A673 (cell line): ENCODE results near the gene GALNT12. TPM values are rescaled to one million over a fixed set of nuclear protein-coding genes. Genes with fewer than 3 reads are reported as not detected.

Experiments used
- BruUV-seq: library from RNA; stranded (reverse); fragments of 400-500 nt; replicated peaks from 2 replicates; lab custom pipeline; 2021; lab: Mats Ljungman, UMichigan
- CTCF ChIA-PET: fragments of 300-600 bp; sonication (Branson Sonifier 250); formaldehyde crosslinking; loops from one replicate; lab custom pipeline; 2022; ENCODE audit warnings: antibody characterized with exemption; lab: Charles Lee
- POLR2A ChIA-PET: fragments of 300-600 bp; sonication (Branson Sonifier 250); formaldehyde crosslinking; loops from one replicate; lab custom pipeline; 2022; ENCODE audit warnings: antibody characterized with exemption; ENCODE audit not compliant: low non-redundant PET; lab: Charles Lee
- DNase-seq: peaks from one replicate; pipeline ENCODE4 v3.0.0-alpha.2; 2015; ENCODE audit warnings: low spot score
- H3K27ac ChIP-seq: fragments of 200-600 bp; sonication (generic); 2 replicates; pipeline ENCODE4 v1.5.1; 2016; ENCODE audit warnings: mixed run types, low read depth, mild to moderate bottlenecking, mixed read lengths, antibody characterized with exemption, low read length; ENCODE audit not compliant: poor library complexity, severe bottlenecking
- H3K27me3 ChIP-seq: fragments of 200-600 bp; sonication (generic); replicated peaks from 2 replicates; pipeline ENCODE4 v1.6.1; 2017; ENCODE audit warnings: mixed run types, low read depth, mild to moderate bottlenecking, mixed read lengths, antibody characterized with exemption, low read length; ENCODE audit not compliant: insufficient read depth, poor library complexity
- H3K36me3 ChIP-seq: fragments of 200-600 bp; sonication (generic); 2 replicates; pipeline ENCODE4 v1.6.1; 2016; ENCODE audit warnings: mixed run types, mild to moderate bottlenecking, mixed read lengths, antibody characterized with exemption, low read length; ENCODE audit not compliant: insufficient read depth, poor library complexity, severe bottlenecking
- H3K4me1 ChIP-seq: fragments of 200-600 bp; sonication (generic); 2 replicates; pipeline ENCODE4 v1.6.1; 2017; ENCODE audit warnings: mixed run types, mild to moderate bottlenecking, mixed read lengths, antibody characterized with exemption, low read length; ENCODE audit not compliant: insufficient read depth, poor library complexity, severe bottlenecking
- H3K4me3 ChIP-seq: fragments of 200-600 bp; sonication (generic); 2 replicates; pipeline ENCODE4 v1.5.1; 2016; ENCODE audit warnings: low read depth, mixed run types, mild to moderate bottlenecking, mixed read lengths, low read length; ENCODE audit not compliant: poor library complexity, severe bottlenecking
- H3K9me3 ChIP-seq: fragments of 200-600 bp; sonication (generic); 2 replicates; pipeline ENCODE4 v1.6.1; 2016; ENCODE audit warnings: mixed run types, low read depth, mild to moderate bottlenecking, mixed read lengths, antibody characterized with exemption, low read length; ENCODE audit not compliant: poor library complexity, severe bottlenecking
- EZH2 ChIP-seq: fragments of 200-600 bp; sonication (generic); IDR thresholded peaks from 2 replicates; pipeline ENCODE4 v1.6.1; 2017; ENCODE audit warnings: borderline replicate concordance, low read depth, mild to moderate bottlenecking, mixed read lengths, antibody characterized with exemption, low read length; ENCODE audit not compliant: poor library complexity, severe bottlenecking
- intact Hi-C: fragments of 100-400 bp; cut with micrococcal nuclease; formaldehyde crosslinking; loops from one replicate; pipeline ENCODE4 v1.10.0; 2022; ENCODE audit not compliant: unreplicated experiment
- total RNA-seq: library from RNA; stranded (reverse); gene quantifications from 2 replicates; pipeline ENCODE4 v1.2.3, GENCODE V29; 2021
- TF ChIP-seq, protein P1 (sequence below): fragments of 300-800, 200-600 bp; sonication (generic); conservative IDR thresholded peaks from 2 replicates; pipeline ENCODE4 v1.5.1; 2017; ENCODE audit warnings: low read depth, mild to moderate bottlenecking, antibody characterized with exemption, low read length, moderate library complexity, mixed read lengths

GALNT12 gene
- total RNA-seq, 1 experiment from 2014 or later, result 0.54 TPM

DNA sequence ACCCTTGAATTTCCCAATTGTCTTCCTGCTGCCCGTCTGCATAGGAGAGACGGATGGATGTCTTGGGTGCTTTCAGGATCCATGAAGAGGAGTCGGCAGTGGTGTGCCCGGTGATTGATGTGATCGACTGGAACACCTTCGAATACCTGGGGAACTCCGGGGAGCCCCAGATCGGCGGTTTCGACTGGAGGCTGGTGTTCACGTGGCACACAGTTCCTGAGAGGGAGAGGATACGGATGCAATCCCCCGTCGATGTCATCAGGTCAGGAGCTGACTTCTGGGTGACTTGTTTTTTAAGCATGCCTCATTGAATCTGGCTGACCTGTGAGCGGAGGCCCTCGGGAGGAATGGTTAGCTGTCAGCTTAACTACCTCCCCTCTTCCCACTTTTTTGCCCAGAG lies 24.2 kb downstream of the GALNT12 start:
- Histone ChIP-seq H3K4me1 (no peaks in the 10 kb centered on the region), H3K4me3 (no peak overlapping the region), H3K27me3 (no peaks in the 10 kb centered on the region), H3K36me3 (no peaks in the 10 kb centered on the region), H3K27ac (no peak overlapping the region), H3K9me3 (no peaks in the 10 kb centered on the region)
- no peak for DNase-seq
- intact Hi-C loops, result no loop called here
- ChIA-PET POLR2A (no interaction called here), CTCF (no interaction called here)
- BruUV-seq, result no TSS peak
- no peak for TF ChIP-seq EZH2
- TF ChIP-seq, protein P1, sequence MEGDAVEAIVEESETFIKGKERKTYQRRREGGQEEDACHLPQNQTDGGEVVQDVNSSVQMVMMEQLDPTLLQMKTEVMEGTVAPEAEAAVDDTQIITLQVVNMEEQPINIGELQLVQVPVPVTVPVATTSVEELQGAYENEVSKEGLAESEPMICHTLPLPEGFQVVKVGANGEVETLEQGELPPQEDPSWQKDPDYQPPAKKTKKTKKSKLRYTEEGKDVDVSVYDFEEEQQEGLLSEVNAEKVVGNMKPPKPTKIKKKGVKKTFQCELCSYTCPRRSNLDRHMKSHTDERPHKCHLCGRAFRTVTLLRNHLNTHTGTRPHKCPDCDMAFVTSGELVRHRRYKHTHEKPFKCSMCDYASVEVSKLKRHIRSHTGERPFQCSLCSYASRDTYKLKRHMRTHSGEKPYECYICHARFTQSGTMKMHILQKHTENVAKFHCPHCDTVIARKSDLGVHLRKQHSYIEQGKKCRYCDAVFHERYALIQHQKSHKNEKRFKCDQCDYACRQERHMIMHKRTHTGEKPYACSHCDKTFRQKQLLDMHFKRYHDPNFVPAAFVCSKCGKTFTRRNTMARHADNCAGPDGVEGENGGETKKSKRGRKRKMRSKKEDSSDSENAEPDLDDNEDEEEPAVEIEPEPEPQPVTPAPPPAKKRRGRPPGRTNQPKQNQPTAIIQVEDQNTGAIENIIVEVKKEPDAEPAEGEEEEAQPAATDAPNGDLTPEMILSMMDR, result no peak

DNA sequence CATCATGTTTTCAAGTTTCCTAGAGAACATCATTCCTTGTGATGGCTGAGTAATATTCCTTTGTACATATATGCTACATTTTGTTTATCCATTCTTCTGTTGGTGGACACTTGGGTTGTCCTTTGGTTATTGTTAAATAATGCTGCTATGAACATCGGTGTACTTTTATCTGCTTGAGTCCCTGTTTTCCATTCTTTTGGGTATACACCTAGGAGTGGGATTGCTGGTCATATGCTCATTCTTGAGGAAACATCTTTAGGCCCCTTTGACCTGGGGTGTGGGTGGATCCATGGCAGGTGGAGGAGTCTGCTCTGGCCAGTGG lies 25.3 kb downstream of the GALNT12 start:
- intact Hi-C loops, result no loop called here
- DNase-seq, result no peak
- H3K27me3 ChIP-seq, result no peaks in the 10 kb centered on the region
- no peak for TF ChIP-seq EZH2
- TF ChIP-seq, protein P1, result no peak
- H3K4me1 ChIP-seq, result no peaks in the 10 kb centered on the region
- ChIA-PET POLR2A (no interaction called here), CTCF (no interaction called here)
- no peaks in the 10 kb centered on the region for H3K36me3 ChIP-seq
- no peak overlapping the region for H3K4me3 ChIP-seq
- H3K27ac ChIP-seq, result no peak overlapping the region
- BruUV-seq, result no TSS peak
- H3K9me3 ChIP-seq, result no peaks in the 10 kb centered on the region

DNA sequence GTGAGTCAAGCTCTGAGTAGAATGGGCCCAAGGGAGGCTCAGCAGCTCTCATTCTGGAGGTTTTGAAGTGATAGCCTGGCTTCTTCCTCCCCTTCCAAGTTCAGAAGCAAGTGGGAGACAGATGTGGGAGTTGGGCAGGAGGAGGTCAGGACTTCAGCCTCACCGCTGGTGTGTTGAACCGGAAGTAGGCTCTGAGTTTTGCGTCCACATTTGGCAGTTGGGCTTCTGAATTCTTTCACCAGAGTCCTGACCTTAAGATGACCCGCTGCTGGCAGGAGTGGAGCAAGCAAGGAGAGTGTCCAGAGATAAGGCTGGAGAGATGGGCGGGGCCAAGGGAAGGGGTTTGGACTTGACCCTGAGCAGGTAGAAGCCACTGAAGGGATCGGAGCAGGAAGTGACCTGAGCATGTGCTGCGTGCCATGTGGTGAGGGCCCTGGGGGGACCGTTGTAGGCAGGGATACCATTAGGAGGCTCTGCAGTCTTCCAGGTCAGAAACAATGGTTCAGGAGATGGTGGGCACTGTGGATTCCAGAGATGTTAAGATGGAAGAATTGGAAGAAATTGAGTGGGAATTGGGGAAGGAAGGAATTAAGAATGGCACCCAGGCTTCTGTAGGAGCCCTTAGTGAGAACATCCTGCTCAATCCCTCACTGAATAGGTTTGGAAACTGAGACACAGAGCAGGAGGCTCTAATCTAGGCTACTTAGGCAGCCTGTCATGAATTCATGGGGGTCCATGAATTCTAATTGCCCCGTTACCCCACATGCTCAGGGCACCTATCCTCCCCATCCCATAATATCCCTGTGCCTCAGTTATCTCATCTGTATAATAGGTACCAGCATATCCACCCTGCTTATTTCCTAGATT lies 25.9 kb downstream of the GALNT12 start:
- intact Hi-C loops, result no loop called here
- no peaks in the 10 kb centered on the region for H3K27me3 ChIP-seq
- ChIA-PET POLR2A (no interaction called here), CTCF (no interaction called here)
- no peak for DNase-seq
- no TSS peak for BruUV-seq
- no peaks in the 10 kb centered on the region for H3K4me1 ChIP-seq
- H3K27ac ChIP-seq, result no peak overlapping the region
- H3K4me3 ChIP-seq, result no peak overlapping the region
- TF ChIP-seq, protein P1, result no peak
- no peak for TF ChIP-seq EZH2
- no peaks in the 10 kb centered on the region for H3K36me3 ChIP-seq
- H3K9me3 ChIP-seq, result no peaks in the 10 kb centered on the region
